ENCODE results near the gene THSD4.

GRCh38 chr15:71601038-71601834, 486.0 kb downstream of the THSD4 start:
- TF ChIP-seq CTCF (IDR thresholded peaks at IDR 0.05 in 2 of 3, conservative IDR thresholded peaks at IDR 0.05 in 1 of 3; ENCODE audit: insufficient read depth in 2 of 3, low read depth in 1 of 3, low read length in 3 of 3): no peak
- no peak for TF ChIP-seq MXI1 (IDR thresholded peaks at IDR 0.05; ENCODE audit: low read depth, low read length)
- TF ChIP-seq SMARCC2 (IDR thresholded peaks at IDR 0.05; ENCODE audit: low read depth): no peak
- TF ChIP-seq KAT2B (IDR thresholded peaks at IDR 0.05; ENCODE audit: low read depth, low read length): no peak
- TF ChIP-seq ZNF79 (CRISPR knock-in tag; IDR thresholded peaks at IDR 0.05; ENCODE audit: low read depth): no peak
- TF ChIP-seq HNRNPH1 (optimal IDR thresholded peaks at IDR 0.05; ENCODE audit: low read depth, low read length): no peak
- no peak for TF ChIP-seq RNF2 (IDR thresholded peaks at IDR 0.05)
- no peak for TF ChIP-seq ZNF232 (CRISPR knock-in tag; IDR thresholded peaks at IDR 0.05)
- TF ChIP-seq SNAPC5 (CRISPR knock-in tag; IDR thresholded peaks at IDR 0.05): no peak
- TF ChIP-seq SRSF9 (IDR thresholded peaks at IDR 0.05; ENCODE audit: borderline replicate concordance, low read depth, low read length): no peak
- no peak for TF ChIP-seq PTRF (tag; IDR thresholded peaks at IDR 0.05)
